GM04504 (cell line): ENCODE data around the gene RXRG.
A peak's percentile ranks its signal among the peaks of the same experiment; 100 is the strongest.
"Not testable (repeated sequence)": the region's sequence is repeated elsewhere in the genome, so short reads cannot be mapped to it uniquely, and the experiment has no call there.

ENCODE experiments used
- DNase-seq: peaks from one replicate; pipeline ENCODE4 v3.0.0-alpha.2; 2012; ENCODE audit warnings: low read depth

Gene RXRG

DNA sequence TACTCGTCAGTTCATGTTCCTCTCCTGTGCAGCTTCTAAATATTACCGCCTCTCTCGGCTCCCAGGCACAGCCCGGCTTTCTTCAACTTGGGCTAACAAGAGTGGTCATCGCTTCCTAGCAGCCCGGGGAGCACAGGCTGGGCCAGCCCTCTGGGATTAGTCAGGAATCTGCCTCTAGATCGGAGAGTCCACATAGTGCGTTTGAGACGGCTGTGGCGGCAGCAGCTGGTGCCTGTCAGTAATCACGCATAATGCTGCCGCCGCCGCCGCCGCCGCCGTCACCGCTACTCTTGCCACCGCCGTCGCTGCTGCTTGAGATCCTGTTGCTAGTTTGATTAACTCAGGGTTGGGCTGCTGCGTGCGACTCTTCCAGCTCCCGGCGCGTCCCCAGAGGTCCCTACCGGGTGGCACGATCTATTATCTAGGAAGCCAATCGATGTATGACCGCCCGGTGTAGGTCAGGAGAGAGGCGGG is at the start of gene RXRG:
Gene RXRG (minus strand): TSS at position 230 of the 474 bp plus-strand sequence. CDS start 233 bp downstream, outside the sequence.
- DNase-seq = no peak

DNA sequence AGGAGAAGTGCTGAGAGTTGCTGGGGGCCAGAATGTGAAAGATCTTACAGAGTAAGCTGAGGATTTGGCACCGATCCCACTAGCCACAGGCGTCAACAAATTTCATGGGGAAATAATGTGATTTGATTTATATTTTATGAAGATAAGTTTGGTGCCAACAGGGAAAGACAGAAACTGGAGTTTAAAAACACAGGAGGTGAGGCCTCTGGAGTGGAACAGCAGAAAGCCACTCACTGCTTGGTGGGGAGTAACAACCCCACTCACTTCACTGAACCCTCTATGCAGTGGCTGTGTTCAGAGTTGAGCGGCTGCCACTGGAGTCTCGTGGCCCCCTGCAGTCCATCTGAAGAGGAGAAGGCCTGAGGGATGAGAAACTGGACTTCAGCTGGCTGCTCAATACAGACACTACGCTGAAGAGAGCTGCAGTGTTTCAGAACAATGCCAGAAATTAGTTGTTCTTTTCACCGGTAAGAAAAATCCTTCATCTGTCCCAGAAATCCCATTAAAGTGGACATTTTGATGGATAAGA is 48.0 kb upstream of the RXRG start:
- no peak for DNase-seq

DNA sequence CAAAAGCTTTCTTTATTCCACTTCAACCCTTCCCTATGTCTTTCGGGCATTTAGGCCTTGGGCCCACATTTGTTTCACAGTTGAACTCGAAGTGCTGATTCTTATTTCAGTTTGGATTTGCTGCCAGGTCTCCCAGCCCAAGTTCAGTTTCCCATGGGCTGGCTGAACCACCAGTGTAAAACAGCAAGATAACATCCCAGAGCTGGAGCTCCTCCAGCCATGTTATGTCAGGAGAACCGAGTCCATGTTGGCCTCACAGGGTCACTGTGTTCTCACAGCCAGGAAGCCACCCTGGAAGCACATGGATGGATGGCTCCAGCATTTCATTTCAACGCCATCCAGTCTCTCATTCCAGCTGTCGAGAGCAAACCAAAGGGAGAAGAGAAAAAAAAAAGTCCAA is 45.2 kb upstream of the RXRG start:
- DNase-seq = no peak

DNA sequence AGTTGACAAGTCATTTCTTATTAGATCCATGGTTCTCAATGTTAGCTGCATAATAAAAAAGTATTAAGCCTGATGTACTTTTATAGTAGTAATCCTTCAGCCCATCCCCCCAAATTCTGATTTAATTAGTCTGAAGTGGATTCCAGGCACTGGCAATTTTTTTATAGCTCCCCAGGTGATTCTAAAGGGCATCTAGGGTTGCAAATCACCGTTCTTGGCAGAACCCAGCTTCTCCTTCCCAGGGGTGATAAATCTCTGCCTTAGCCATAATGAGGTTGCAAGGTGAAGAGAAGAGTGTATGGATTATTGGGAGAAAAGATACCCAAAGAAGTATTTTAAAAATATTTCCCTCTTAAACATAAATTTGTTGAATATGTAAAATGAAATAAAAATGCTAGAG is 43.0 kb upstream of the RXRG start:
- DNase-seq = no peak

DNA sequence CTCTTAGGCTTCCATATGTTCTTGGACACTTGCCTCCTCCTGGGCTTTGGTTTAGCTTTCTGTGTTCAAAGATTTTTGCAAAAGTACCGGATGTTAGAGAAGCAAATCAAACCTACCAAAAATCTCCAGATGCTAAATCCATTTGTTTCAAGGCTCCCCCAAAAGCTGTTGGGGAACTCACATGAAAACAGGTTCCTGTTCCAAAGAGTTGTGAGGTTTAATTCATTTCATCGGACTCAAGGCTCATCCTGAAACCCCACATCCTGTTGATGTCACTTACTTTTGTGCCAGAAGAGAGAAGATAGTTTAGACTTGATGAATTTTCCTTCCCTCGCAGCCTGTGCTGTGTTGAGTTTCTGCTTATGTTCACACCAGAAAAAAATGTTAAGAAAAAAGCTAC is 41.7 kb upstream of the RXRG start:
- DNase-seq = no peak

DNA sequence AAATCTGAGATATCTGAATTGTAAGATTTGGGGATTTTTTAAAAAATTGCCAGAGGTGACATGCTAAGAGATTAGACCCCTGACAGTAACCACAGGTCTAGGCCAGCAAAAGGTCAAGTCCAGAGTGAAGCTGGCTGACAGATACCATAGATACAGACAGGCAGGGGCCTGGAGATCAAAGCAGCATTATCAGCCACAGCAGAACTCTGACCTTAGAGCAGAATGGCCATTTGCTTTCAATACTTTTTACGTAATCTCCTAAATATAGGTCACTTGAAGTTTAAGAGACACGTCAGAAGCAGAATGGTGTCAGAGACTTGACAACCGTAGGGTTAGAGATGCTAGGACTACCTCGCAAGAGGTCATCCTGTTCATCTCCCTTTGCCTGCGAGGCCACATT is 40.8 kb upstream of the RXRG start:
- no peak for DNase-seq

DNA sequence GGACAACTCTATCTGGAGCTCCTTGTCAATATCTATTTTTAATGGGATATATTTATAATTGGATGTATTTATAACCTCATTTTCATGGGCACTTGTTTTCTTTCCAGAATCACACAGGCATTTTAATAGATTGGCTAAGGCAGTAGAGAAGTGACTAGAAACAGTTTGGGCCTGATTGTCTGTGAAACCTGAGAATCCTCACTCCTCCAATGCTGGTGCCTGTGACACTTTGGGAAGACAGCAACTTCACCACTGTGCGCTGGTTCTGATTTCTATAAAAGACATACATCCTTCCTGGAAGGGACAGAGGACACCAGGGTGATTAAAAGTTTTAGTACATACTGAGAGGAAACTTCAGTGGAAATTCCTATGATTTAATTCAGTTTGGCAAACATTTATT is 39.6 kb upstream of the RXRG start:
- DNase-seq = no peak

DNA sequence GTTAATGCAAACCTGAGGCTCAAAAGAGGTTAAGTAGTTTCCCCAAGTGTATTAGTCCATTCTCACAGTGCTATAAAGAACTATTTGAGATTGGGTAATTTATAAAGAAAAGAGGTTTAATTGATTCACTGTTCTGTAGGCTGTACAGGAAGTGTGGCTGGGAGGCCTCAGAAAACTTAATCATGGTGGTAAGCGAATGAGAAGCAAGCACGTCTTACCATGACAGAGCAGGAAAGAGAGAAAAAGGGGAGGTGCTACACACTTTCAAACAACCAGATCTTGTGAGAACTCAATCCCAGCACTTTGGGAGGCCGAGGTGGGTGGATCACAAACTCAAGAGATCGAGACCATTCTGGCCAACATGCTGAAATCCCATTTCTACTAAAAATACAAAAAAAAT is 38.5 kb upstream of the RXRG start:
- no peak for DNase-seq

DNA sequence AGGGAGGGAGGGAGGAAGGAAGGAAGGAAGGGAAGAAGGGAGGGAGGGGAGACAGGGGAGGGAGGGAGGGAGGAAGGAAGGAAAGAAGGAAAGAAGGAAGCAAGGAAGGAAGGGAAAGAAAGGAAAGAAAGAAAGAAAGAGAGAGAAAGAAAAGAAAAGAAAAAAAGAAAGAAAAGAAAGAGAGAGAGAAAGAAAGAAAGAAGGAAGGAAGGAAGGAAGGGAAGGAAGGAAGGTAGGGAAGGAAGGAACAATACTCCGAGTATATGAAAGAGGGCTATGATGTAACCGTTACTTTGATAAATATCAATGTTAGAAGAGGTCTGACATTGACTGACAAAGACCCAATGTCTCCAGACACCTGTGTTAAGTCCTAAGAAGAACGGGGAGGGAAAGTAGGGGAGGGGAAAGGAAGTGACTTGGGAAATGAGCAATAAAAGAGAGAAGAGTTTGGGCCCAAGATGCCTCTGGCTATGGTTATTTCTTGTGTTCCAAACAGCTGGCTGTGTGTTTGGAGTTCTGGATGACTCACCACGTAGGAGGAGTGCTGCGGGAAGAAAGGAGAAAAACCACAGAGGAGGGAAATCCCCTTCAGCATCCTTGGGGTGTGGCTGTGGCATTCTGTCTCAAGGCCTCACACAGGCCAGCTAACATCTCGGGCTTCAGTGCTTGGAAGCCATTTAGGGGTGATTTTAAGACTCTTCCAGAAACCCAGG is 37.0 kb upstream of the RXRG start:
- peak; percentile 68 for DNase-seq

DNA sequence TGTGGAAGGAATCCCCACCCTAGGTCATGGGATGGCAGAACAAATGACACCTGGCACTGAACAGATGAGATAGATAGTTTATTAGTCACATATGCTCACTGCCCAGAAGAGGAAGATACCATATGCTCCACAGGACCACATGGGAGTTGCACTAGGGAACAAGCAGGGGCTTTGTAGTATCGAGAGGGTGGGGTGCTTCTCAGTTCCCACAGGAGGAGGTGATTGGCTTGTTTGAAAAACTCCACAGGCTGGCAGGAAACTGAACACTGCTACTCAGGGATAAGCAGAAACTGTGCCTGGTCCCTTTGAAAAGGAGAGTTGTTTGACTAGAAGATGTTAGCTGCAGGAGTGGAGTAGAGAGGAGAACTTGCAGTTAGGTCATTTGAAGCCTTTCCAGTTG is 31.9 kb upstream of the RXRG start:
- no peak for DNase-seq

DNA sequence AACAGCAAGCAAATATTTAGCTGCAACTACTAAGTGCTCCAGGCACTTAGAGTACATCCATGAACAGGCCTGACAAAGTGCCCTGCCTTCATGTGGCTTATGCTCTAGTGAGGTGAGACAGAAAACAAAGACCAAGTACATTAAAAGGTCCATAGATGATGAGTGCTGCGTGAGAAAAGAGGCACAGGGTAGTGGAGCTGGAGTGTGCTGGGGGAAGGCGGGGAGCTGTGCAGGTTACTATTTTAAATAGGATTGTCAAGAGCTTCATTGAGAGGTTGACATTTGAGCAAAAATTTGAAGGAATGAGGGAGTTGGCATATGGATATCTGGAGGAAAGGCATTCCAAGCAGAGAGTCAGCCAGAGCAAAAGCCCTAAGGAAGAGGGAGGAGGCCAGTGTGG is 29.3 kb upstream of the RXRG start:
- DNase-seq = no peak

DNA sequence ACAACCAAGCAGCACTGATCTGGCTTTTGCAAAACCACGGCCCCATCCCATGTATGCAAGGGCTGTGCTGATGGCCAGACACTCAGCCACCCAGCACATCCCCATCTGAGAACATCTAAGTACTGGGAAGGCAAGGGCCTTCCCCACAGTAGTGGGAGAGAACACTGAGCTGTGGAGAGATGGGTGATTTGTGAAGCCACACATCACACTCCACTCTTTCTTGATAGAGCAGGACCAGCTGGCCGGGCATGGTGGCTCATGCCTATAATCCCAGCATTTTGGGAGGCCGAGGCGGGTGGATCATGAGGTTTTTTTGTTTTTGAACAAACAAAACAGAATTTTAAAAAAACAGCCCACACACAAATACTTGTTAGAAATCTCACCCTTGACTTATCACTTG is 28.2 kb upstream of the RXRG start:
- DNase-seq = no peak

DNA sequence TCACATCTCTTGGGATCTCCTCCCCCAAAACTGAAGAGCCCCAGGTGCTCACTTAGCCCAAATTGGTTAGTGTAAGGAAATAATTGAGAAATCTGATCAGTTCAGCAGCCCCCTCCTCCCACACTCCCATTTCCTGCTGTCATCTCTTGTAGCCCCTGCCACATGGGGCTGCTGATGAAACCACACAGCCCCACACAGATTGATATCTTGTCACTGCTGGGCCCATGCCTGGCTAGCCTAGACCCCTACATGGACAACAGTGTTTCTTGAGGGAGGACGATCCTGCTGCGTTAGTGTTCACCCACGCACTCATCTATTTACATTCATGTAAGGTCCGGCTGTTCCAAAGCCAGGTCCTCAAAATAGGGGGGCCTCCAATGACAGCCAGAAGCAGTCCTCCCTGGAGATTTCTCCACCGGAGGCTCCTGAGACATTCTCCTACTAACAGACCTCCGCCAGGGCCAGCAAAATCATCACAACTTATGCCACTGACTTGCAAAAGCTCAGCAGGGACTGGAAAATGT is 23.9 kb upstream of the RXRG start:
- no peak for DNase-seq

DNA sequence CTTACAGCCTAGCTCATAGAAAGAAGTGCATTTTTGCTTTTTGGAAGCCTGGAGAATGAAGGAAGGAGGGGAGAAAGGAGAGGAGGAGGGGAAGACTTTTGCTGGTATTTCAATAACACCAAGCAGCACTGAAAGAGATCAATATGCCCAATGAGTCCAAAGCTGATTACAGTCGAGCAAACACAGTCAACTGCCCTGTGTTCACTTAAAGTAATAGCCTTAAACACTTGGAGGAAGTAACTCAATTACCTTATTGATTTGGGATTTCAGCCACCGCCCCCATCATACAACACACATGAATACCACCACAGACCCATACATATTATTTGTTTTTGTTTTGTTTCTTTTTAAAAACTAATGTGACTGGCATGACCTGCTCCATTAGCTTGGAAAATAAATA is 23.3 kb upstream of the RXRG start:
- DNase-seq = no peak

DNA sequence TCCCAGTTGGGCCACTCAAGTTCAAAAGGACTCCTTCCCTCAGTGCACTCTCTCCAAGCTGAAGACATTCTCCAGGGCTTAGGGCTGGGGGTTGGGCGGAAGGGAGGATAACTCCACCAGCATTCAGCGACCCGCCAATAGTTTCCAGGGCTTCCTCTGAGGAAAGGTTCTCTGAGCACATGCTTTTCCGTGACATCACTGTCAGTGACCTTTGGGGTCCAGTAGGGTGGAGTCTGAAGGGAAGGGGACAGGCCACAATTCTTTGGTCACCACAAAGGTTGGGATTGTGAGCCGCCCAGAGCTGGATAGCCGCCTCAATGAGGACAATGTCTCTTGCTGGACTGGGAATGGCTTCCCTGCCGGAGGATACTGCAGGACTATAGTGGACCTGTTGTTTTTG is 22.8 kb upstream of the RXRG start:
- no peak for DNase-seq

DNA sequence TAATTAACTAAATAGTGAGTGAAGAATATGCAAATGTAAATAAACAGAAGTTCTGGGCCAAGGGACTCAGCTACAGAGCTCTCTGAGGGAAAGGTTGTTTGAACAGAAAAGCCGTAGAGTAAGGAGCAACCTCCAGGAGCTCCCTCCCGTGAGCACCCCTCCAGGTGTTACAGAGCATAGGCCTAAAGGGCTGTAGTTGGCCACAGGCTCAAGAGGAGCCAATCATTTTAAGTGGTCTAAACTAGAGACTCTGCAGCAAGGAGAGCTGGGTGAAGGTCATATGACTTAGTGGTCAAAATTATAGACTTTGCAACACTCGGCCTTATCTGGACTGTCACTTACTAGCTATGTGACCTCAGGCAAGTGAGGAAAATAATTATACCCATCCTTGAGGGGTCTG is 19.1 kb upstream of the RXRG start:
- no peak for DNase-seq

DNA sequence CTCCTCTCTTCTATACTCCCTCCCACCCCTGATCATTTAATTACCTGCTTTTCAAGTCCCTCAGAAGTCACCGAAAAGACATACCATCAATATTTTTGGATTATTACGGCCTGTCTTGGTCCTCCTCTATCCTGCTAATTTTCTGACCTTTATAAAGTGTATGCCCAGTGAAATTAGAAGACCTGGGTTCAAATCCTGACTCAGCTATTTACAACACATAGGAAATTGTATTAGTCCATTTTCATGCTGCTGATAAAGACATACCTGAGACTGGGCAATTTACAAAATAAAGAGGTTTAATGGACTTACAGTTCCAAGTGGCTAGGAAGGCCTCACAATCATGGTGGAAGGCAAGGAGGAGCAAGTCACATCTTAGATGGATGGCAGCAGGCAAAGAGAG is 14.8 kb upstream of the RXRG start:
- DNase-seq = not testable (repeated sequence)

DNA sequence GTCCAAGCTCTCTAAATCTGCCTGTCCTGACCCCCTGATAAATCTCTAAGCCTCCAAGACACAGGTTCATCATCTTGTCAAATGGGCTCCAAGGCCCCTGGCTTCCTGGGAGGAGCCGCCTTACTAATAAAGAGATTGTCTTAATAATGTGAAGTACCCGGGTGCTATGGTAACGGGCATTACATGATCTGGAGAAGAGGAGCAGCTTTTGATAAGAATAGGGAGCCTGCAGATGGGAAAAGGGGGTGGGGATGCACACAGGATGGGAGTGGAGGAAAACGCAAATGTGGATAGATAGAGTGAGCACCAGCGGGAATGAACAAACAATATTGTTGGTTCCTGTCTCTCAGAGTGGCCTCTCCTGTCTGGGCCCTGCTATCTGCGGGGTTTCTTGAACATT is 11.9 kb upstream of the RXRG start:
- DNase-seq = no peak

DNA sequence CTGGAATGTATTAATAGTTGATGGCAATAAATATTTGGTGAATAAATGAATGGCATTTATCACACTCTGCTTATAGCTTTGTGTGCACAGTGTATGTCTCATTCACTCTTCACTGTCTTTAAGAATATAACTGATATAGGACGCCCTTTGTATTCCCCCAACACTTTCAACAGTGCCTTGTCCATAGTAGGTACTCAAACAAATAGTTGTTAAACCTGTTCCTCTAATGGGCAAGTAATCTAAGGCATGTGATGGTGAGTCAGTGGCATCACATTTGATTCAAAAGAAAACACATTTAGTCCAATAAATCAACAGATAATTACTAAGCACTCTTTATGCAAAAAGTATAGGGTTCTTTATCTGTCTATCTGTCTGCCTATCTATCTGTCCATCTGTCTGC is 11.2 kb upstream of the RXRG start:
- DNase-seq = no peak

DNA sequence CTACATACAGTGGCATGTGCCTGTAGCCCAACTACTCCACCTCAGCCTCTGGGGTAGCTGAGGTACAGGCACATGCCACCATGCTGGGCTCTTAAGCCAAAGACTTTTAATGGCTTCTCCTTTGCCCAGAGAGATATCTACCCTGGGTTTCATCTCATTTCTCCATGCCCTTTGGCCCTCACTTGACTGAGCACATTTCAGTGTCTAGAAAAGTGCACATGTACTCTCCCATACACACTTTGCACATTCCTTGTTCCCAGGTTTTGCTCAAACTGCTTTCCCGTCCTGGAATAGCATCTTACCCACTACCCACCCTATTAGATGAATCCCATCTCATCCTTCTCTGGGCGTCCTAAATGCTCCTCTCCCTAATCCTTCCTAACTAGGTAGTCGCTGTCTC is 10.2 kb upstream of the RXRG start:
- DNase-seq = no peak

DNA sequence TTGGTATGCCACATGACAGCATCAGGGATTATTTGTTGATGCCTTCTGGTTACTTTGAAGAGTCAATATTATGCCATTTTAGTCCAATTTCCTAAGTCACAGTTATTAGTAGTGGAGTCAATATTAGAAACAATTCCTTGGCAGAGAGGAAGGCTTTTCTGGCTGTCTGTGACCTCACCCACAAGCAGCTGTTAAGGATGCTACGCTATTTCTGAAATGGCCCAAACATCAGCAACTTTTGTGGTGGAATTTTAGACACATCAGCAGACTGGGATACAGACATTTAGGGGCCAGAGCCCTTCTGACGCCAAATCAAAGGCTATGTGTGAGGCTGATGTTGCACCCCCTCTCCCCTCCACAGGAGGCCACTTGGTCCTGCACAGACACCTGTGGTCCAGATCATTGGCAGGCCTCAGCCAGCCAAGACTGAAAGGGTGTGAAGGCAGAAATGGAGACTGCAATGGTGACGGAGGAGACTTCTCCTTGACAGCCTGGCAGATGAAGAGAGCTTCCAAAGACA is 9.2 kb upstream of the RXRG start:
- no peak for DNase-seq

DNA sequence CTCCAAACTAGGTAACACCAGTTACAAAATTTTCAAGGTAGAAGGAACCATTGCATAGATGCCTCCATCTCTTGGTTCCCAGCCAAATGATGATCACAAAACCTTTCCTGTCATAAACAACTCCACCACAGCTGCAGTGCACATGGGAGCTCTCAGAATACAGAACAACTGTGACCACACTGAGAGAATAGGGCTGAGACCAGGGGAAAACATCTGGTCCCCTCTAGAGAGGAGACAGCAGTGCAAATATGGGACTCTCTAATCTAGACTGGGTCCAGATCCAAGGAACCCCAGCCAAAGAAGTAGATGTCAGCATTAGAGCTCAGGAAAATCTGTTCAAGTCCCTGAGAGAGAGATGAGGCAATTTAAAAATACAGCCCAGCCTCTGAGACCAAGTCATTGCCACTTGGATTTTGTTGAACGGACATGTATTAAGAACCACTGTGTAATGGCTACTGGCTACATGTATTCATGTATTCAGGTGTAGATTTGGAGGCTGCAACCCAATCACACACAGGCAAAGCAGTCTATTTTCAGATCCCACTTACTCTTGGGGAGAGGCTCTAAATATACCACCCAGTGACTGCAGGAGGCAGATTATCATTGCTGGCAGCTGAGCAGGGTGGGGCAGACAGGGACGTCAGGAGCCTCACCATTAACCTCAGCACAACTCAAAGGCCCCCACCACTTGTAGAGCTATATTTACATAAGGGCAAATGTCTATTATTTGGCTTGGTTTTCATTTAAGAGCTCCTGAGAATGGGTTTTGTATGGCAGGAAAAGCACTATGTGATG is 7.6 kb upstream of the RXRG start:
- no peak for DNase-seq

DNA sequence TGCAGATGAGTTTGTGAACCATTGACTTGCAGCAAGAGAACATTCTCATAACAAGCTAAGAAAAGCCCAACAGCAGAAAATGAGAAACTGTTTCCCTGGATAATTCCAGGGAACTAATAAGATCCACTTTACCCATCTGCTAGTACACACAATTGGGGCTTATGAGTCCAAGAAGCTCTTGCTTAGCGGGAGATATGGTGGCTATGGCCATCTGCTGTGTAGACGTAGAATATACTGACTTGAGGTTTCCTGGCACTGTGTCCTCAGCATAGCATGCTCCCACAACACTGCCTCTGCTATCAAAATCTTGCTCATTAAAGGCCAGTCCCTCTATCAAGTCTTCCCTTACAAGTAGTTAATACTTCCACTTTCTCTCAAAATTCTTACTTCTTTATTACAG is 6.8 kb upstream of the RXRG start:
- no peak for DNase-seq
